Globus pallidus (tissue), 1 donor: ENCODE measurements around the gene STARD13.

Experiments
- DNase-seq: peaks from one replicate; pipeline ENCODE4 v3.0.0-alpha.2; 2015; ENCODE audit warnings: low spot score

The STARD13 gene

GRCh38 chr13:33195693-33196464, 89.7 kb downstream of the STARD13 start:
- DNase-seq, result no peak

DNA sequence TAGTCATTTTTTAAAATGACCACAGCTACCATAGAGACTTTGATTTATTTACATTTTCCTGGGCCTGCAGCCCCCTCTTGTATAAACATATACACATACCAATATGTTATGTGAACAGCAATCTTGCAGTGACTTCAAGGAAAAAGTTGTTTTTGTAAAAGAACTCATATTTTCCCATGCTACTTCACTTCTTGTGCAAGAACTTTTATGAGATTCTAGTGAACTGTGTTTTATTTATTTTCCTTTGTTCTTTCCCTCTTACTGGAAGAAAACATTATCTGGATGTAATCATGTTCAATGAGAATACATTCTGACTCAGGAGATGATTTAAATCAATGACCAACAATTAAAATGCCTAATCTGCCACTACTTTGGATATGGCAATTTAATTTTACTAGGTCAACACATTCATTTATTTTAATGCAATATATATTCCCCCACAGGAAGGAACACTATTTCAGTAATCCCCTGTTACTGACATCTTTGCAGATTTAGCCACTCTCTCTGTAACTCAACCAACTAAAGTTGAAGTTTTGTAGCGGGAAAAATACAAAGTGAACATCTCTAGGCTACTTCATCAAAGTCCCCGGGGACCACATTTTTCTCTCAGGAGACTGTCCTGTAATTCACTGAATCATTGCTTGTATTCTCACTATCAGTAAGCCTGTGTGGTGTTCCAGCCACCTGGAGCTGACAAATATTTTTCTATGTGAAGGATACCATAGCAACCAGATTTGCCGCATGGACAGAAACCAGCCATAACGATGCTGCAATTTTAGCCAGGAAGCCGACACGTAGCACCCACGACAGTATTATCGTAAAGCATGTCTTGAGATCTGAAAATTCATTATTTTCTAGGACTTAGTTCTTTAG, 90.5 kb downstream of the STARD13 start:
- no peak for DNase-seq

DNA sequence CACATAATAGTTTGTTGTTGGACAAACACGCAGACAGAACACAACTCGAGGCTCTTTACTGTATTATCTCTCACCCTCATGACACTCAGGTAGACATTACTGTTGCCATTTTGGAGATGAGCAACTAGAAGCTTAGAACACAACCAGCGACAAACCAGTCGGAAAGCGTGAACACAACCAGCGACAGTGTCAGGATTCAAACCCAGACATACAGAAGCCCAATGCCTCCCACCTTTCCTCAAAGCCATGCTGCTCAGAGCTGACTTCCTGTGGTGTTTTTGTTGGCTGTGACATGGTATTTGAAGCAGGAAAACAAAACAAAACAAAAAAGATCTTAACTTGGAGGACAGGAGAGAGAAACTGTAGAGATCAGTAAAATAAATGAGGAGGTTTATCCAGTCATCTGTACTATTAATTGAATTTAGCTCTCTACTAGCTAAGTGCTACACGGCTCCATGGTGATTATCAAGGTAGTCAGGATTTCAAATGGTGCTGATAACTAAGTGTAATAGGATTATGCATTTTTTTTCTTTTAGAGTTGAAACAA, 92.1 kb downstream of the STARD13 start:
- DNase-seq, result no peak

DNA sequence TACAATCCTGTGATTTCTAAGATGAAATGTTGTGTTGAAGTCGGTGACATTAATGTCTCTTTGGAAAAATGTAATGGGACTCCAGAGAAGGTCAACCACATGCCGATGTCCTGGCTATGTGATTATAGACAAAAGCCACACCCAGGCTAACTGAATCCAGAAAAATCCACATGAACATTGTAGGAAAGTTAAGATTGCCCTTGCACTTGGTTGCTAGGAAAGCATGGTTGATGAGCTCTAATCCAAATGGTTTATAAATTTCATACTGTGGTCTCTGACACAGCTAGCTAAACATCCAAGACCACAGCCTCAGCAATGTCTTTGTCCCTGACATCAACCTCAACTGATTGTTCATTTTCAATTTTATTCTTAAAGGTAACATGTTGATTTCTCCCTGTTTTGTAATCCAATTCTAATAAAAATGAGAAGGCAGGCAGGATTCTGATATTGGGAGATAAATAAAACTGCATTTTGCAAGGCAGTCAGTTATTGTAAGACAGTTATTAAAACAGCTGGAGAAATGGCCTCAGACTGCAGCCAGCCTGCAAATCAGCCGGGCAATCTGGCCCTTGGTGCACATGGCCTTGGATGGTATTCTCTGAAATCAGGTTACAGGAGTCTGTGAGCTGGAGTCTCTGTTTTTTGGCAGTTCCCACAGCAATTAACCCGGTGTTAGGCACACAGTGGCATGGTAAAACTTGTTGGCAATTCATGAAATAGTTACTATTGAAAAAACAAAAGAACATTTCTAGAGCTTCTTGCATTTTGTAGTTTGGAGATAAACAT, 93.9 kb downstream of the STARD13 start:
- DNase-seq, result no peak

- no peak for DNase-seq
Observed at GRCh38 chr13:33189470-33189869, 96.1 kb downstream of the STARD13 start.

GRCh38 chr13:33188093-33188882, 97.3 kb downstream of the STARD13 start:
- DNase-seq, result no peak

GRCh38 chr13:33186861-33187291, 98.7 kb downstream of the STARD13 start:
- no peak for DNase-seq

DNA sequence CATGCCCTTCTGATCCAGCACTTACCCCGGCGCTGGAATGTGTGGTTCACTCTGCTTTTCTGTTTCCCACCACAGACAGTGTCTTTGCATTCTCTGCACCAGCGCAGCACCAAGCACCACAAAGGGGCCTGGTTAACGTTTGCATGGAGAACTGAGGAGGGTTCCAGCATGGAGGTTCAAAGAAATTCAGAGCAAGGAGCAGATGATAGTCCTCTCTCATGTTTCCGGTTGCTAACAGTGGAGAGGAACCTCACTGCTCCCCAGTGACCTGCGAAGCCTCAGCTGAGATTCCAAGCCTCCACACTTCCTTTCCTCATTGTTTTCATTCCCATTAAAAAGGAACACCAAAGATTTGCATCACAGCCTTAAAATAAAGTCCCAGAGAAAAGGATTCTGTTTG, 99.7 kb downstream of the STARD13 start:
- no peak for DNase-seq

DNA sequence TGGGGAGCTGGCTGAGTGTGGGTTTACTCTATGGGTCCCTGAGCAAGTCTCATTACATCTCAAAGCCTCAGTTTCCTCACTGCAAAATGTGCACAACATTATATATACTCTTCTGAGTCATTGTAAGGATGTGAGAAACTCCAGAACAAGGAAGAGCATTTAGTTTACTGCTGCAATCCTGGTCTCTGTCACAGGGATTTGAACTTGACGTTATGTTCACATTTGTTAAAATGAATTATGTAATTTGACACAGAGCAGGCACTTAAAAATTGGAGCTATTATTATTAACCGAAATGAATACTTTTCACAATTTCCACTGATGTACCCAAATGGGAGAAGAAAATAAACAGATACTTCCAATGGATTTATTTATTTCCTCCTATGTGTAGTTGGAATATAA, 101.0 kb downstream of the STARD13 start:
- no peak for DNase-seq

DNA sequence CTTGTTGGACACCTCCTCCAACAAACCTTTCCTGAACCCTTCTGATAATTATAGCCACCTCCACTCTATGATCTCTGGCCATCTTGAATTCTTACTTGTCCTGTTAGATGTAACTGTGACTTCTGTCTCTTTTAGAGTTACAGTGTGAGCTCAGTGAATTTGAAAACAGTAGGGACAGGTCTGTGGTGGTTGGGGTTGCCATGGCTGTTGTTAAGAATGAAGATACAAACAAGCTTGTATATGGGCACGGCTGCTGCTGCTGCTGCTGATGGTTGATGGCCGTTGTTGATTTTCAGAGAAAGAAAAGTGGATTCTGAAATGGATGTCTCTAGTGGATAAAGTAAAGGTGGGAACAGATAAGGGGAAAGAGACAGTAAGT, 101.5 kb downstream of the STARD13 start:
- DNase-seq, result no peak

- no peak for DNase-seq
Observed at GRCh38 chr13:33183431-33184111, 102.0 kb downstream of the STARD13 start.

DNA sequence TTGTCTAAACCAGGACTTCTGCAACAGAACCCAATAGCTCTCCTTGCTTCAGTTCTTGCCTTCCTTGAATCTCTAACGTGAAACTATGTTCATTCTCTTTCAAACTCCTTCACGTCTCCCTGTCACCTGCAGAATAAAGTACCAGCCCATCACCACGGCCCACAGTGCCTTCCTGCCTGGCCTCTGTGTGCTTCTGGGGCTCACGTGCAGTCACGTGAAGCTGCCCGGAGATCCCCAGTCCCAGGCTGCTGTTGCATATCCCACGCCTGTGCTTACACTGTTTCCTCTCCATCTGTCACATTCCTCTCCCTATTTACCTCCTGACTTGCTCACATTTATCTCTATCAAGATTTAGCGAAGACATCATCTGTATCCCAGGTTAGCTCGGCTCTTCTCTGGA, 102.8 kb downstream of the STARD13 start:
- DNase-seq, result no peak

GRCh38 chr13:33181264-33181663, 104.3 kb downstream of the STARD13 start:
- DNase-seq, result no peak

GRCh38 chr13:33180122-33180804, 105.3 kb downstream of the STARD13 start:
- no peak for DNase-seq

GRCh38 chr13:33179463-33179862, 106.1 kb downstream of the STARD13 start:
- no peak for DNase-seq

- DNase-seq, result no peak
Observed at GRCh38 chr13:33178209-33178840, 107.2 kb downstream of the STARD13 start.

DNA sequence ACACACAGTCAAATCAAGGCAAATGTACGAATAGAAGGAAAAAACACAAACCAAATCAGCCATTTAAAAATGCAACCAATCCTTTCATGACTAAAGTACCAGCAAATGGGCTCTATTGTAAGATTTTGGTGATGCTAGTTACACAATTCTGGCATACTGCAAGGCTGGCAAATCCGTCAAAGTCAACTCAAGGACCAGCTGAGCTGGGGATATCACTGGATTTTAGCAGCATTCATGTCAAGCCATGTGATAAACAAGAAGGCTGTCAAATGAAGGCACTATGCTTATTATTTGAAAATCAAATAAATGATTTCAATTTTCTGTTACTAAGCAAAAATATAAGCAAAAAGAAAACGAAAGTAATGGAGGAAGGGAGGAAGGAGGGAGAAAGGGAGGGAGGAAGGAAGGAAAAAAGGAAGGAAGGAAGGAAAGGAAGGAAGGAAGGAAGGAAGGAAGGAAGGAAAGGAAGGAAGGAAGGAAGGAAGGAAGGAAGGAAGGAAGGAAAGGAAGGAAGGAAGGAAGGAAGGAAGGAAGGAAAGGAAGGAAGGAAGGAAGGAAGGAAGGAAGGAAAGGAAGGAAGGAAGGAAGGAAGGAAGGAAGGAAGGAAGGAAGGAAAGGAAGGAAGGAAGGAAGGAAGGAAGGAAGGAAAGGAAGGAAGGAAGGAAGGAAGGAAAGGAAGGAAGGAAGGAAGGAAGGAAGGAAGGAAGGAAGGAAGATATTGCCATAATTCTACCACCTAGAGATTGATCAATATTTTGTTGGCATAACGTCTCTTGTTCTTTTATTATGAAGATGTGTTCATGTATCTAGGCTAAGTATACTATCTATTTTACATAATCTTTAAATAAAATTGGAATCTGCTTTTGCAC, 108.0 kb downstream of the STARD13 start:
- DNase-seq, result peak; percentile 51

GRCh38 chr13:33176526-33176925, 109.0 kb downstream of the STARD13 start:
- DNase-seq, result no peak

- DNase-seq, result no peak
Observed at GRCh38 chr13:33175991-33176390, 109.6 kb downstream of the STARD13 start.
